Endothelial cell of hepatic sinusoid (primary cell): ENCODE data around the gene TTC21A.
"Not testable (repeated sequence)": the region's sequence is repeated elsewhere in the genome, so short reads cannot be mapped to it uniquely, and the experiment has no call there.

Experiments
- in situ Hi-C: cut with HindIII; loops from 2 replicates; pipeline ENCODE4 v1.10.0; 2017; ENCODE audit warnings: low sequenced_read_pairs

TTC21A gene

GRCh38 chr3:39149498-39150147 lies 42.1 kb downstream of the TTC21A start:
- in situ Hi-C loops, result no loop called here

- in situ Hi-C loops, result no loop called here
Observed at GRCh38 chr3:39150148-39150802, 42.8 kb downstream of the TTC21A start.

DNA sequence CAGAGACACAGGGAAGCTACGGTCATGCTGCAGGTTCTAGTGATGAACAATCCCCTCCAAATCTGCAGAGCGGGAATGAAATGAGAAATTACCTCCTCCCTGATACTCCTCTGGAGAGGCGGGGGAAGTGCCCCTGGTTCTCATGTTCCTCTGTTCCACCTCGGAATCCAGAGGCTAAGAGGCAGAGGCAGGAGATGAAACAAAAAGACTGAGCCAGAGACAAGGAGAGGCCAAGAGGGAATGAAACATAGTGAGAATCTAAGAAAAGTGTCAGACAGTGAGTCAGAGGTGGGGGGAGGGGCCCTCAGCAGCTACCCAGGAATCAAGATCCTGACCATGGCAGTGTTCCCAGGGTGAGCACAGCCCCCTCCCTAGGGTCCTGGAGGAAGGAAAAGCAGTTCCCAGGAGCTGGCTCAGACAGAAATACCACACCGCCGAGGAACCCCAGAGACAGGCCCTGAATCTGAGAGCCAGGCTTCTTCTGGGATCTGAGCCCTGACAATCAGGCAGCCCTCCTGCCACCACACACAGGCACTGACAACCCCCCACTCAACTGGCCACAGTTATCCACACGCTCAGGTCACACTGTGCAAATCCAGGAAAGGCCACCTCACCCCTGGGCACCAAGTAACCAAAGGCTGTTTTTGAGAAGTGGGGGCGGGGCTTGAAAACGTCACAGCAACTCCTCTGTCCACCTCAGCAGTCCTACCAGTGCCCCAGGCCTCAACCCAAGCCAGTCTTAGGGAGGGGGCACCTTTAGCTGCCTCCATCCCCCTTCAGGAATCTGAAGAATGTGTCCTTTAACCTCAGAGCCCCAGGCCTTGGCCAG lies 43.5 kb downstream of the TTC21A start:
- in situ Hi-C loops, result no loop called here

- in situ Hi-C loops, result no loop called here
Observed at GRCh38 chr3:39153977-39154279, 46.4 kb downstream of the TTC21A start.

DNA sequence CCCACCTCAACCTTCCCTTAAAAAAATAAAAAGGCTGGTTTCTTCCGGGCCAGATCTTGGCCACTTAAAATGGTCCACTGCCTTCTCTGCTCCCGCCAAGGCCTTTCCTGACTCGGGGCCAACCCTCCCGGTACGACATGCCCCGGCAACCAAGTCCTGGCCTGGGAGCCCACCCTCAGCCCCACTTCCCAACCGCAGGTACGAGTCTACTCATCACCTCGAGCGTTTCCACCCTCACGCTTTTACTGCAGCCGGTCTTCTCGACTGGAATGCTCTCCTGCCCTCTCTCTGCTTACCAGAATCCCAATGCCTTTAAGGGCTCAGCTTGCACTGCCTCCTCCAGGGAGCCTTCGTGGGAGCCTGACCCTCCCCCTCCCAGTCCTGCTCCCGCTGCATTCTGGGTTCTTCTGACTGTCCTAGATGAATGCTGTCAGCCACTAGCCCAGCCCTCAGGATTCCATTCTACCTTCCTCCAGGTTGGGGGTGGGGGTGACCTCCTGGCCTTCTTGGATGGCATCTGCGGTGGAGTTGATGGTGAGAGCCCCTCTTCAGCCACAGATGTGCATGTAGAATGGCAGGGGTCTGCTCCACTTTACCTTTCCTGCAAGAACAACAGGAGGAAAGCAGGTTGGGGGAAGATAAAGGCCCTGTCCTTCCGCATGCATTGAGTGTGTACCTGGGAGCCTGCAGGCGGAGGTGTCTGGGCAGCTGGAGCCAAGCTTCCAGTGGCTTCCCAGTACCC lies 47.0 kb downstream of the TTC21A start:
- in situ Hi-C loops, result no loop called here

GRCh38 chr3:39156421-39156820 lies 48.9 kb downstream of the TTC21A start:
- in situ Hi-C loops, result no loop called here

DNA sequence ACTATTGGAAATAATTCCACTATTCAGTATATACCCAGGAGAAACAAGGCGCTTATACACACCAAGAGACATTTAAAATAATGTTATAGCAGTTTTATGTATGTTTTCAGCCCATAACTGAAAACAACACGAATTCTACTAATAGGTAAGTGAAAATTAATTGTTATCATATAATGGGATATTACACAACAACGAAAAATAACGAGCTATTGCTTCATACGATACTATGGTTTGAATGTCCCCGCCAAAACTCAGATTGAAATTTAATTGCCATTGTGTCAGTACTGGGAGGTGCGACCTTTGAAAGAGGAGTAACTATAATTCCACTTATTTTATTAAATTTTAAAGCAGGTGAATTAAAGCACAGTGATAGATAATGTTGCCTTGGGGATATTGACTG lies 49.9 kb downstream of the TTC21A start:
- in situ Hi-C loops, result no loop called here

DNA sequence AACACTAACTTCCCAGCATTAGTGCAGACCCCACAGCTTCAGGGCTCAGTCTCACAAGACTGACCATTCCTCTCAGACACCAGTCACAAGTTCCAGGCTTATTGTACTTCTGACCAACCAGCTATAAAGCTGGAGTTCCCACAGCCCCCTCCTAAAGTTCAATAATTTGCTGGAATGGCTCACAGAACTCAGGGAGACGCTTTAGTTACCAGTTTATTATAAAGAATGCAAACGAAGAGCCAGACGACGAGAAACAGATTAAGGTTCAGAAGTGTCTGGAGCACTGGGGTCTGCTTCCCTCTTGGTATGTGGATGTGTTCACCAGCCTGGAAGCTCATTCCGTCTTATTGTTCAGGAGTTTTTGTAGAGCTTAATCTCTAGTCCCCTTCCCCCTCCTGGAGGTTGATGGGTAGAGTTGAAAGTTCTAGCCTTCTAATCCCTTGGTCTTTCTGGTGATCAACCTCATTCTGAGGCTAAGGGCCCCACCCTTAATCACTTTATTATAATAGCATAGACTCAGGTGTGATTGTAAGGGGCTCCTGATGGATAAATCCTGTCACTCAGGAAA lies 50.8 kb downstream of the TTC21A start:
- in situ Hi-C loops, result no loop called here

- in situ Hi-C loops, result no loop called here
Observed at GRCh38 chr3:39164414-39164813, 56.9 kb downstream of the TTC21A start.

DNA sequence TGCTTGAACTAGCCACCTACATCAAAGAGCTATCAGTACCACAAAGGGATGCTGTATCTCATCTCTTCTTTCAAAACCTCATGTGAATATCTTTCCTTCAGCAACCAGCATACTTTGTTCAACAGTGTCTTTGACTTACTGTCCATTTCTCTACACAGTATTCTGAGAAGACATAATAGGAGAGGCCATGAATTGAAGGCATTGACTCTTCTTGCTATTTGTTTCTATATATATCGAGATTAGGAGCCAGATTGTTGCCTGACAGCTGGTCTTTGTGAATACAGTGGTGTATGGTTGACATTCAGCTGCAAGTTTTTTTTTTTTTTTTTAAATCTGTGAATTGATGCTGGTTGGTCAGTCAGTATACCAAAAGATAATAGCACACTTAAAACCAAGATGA lies 58.0 kb downstream of the TTC21A start:
- in situ Hi-C loops, result no loop called here

DNA sequence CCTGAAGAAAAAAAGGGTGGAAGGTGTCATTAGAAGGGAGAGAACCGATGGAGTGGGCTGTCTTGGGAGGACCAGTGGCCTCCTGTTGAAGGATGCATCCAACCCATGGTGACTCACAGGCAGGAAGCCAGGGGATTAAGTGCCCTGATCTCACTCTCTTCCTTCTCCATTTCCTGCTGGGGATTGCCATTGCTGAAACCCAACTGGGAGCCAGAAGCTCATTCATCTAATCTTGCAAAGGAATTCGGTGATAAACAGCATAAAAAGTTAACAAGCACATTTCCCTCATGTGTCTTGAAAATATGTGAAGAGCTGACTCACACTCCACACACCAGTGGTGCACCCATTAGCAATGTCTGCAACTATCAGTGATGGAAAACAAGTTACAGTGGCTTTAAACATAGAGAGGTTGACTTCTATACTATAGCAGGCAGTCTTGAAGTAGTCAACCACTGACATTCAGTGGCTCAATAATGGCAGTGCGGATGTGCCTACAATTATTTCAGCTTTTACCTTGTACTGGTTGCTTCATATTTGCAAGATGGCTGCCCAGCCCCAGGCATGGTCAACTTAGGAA lies 58.7 kb downstream of the TTC21A start:
- in situ Hi-C loops, result no loop called here

DNA sequence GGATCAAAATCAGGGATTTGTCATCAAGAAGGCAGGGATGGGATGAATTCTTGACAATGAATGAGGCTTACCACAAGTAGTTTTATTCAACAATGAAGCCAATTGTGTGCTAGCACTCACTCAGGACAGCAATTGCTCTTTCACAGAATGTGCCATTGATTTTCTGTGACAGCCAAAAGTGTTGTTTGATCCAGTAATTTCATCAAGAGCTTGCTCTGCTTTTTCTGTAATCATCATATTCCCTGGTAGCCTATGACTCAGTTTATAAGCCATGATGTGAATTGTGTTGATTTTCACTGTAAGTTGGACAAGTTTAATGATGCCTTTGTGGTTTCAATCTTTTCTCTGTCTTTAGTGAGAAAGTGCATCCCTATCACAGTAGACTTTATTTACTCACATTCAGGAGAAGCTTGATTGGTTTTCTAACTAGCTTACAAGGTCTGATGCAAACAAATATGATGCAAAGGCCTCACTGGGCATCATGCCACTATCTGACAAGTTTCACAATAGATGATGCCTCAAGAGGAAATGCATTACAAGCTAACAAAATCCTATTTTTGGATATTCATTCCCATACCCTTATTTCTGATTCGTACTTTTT lies 59.6 kb downstream of the TTC21A start:
- in situ Hi-C loops, result no loop called here

- in situ Hi-C loops, result no loop called here
Observed at GRCh38 chr3:39168156-39168780, 60.8 kb downstream of the TTC21A start.

- in situ Hi-C loops, result no loop called here
Observed at GRCh38 chr3:39169712-39170111, 62.2 kb downstream of the TTC21A start.

- in situ Hi-C loops, result no loop called here
Observed at GRCh38 chr3:39170461-39170860, 63.0 kb downstream of the TTC21A start.

GRCh38 chr3:39170877-39171276 lies 63.4 kb downstream of the TTC21A start:
- in situ Hi-C loops, result not testable (repeated sequence)

GRCh38 chr3:39171860-39172259 lies 64.4 kb downstream of the TTC21A start:
- in situ Hi-C loops, result no loop called here

- in situ Hi-C loops, result no loop called here
Observed at GRCh38 chr3:39173318-39174125, 66.0 kb downstream of the TTC21A start.
